ENCODE data around the gene RING1.

RING1 gene

DNA sequence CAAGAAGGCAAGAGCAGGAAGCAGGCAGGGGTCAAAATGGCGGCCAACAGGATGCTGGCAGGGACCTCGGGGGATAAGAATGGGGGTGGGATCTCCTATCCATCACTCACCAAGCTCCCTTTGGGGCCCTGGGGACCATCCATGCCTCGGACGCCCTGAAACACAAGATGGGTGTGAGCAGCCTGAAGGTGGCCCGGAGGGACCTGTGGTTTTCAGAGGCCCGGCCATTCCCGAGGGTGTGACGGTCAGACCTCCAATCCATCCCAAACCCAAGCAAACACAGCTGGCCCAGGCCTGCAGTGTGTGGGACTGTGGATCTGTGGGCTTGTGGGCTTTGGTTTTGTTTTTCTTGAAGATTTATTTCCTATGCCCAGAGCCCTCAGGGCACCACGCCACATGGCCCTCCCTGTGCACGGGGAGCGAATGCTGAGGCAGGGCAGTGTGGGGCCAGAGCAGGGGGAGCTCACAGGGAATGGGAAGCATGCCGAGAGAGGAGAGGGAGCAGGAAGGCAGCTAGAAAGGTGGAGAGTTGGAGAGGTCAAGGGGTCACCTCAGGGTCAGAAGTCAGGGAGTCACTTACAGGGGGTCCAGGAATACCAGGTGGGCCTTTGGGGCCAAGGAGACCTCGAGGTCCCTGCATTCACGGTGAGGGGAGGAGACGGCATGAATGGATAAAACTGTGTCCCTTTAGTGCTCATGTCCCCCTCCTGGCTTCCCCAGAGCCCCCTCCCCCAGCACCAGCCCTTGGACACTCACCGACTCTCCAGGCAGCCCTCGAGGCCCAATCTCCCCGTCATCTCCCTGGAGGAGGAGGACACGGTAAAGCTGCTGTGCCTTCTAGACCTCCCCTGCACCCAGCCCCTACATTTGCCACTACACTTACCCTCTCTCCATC, 30.5 kb upstream of the RING1 start:
- FAIRE-seq = no peak
- TF ChIP-seq POLR2A (IDR thresholded peaks at IDR 0.05; ENCODE audit: low read depth, low read length) = no peak
- no peak for DNase-seq (ENCODE audit: insufficient read length, low spot score)

- DNase-seq (ENCODE audit: insufficient read length, low spot score) (no peak), FAIRE-seq (no peak)
- TF ChIP-seq POLR2A (IDR thresholded peaks at IDR 0.05; ENCODE audit: low read depth, low read length) = no peak
Measured at GRCh38 chr6:33178755-33179475, 29.4 kb upstream of the RING1 start.

DNA sequence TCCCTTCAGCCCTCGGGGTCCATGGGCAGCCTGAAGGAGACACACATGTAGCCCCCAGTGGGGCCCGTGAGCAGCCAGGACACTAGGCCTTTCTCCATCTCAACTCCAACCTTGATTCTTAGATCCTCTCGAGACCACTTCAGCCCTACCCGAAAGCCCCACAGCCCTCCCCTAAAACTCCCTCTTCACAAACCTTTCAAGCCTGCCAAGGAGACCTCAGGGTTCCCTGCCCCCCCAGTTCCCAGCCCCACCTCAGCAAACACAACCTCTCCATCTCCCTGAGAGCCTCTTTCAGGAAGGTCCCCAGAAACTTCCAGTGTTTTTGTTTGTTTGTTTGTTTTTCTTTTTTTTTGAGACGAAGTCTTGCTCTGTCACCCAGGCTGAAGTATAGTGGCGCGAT, 27.2 kb upstream of the RING1 start:
- DNase-seq (ENCODE audit: insufficient read length, low spot score) (no peak), FAIRE-seq (no peak)
- TF ChIP-seq POLR2A (IDR thresholded peaks at IDR 0.05; ENCODE audit: low read depth, low read length) = no peak

DNA sequence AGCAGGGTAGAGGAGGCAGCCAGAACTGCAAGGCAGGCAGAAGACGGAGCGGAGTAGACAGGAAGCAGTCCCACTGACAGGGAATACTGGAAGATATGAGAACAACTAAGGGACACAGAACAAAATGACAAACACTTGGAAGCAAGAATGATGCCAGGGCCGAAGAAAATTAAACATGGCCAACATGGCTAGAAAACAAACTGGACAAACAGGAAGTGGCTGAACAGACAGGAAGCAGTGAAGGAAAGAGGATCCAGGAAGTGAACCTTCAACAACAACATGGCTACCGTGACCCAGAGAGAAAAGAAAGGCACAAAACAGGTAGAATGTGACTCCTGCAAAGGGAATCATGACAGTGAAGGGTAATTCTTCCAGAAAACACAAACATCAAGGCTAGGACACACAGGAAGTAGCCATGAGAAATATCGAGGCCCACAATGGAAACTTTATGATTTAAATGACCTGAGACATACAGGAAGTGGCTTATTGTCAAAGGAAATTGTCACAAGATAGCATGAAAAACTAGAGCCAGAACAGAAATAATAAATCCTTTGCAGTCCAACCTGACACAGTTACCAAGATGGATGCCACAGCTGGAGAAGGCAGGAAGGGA, 25.1 kb upstream of the RING1 start:
- FAIRE-seq (no peak), DNase-seq (ENCODE audit: insufficient read length, low spot score) (no peak)
- no peak for TF ChIP-seq POLR2A (IDR thresholded peaks at IDR 0.05; ENCODE audit: low read depth, low read length)

GRCh38 chr6:33185190-33185589, 23.1 kb upstream of the RING1 start:
- DNase-seq (ENCODE audit: insufficient read length, low spot score) (no peak), FAIRE-seq (no peak)
- no peak for TF ChIP-seq POLR2A (IDR thresholded peaks at IDR 0.05; ENCODE audit: low read depth, low read length)

- FAIRE-seq = no peak
Measured at GRCh38 chr6:33185654-33186187, 22.6 kb upstream of the RING1 start.

DNA sequence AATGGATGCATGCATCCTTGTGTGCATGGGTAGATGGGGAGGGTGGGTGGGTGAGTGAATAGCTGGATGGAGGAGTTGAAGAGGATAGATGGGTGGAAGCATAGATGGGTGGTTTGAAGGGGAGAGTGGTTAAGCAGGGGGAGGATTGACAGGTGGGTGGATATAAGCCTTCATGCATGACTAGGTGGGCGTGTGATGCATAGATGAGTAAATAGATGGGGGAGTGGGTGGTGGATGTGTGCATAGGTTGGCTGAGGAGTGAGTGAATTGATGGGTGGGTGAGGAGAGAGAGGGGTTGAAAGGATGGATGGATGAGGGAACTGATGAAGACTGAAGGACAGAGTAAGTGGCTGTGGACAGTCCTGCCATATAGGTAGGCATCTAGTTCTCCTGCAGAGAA, 20.5 kb upstream of the RING1 start:
- no peak for TF ChIP-seq POLR2A (IDR thresholded peaks at IDR 0.05; ENCODE audit: low read depth, low read length)
- no peak for FAIRE-seq
- DNase-seq (ENCODE audit: insufficient read length, low spot score) = no peak

More at GRCh38 chr6:33185654-33186187, 22.6 kb upstream of the RING1 start:
- no peak for TF ChIP-seq POLR2A (IDR thresholded peaks at IDR 0.05; ENCODE audit: low read depth, low read length)
- DNase-seq (ENCODE audit: insufficient read length, low spot score) = no peak

- FAIRE-seq (no peak), DNase-seq (ENCODE audit: insufficient read length, low spot score) (no peak)
- no peak for TF ChIP-seq POLR2A (IDR thresholded peaks at IDR 0.05; ENCODE audit: low read depth, low read length)
Measured at GRCh38 chr6:33189164-33189563, 19.1 kb upstream of the RING1 start.

- no peak for DNase-seq (ENCODE audit: insufficient read length, low spot score)
- FAIRE-seq = no peak
- TF ChIP-seq POLR2A (IDR thresholded peaks at IDR 0.05; ENCODE audit: low read depth, low read length) = no peak
Measured at GRCh38 chr6:33189625-33190448, 18.5 kb upstream of the RING1 start.

GRCh38 chr6:33190504-33191107, 17.7 kb upstream of the RING1 start:
- FAIRE-seq (no peak), DNase-seq (ENCODE audit: insufficient read length, low spot score) (no peak)
- no peak for TF ChIP-seq POLR2A (IDR thresholded peaks at IDR 0.05; ENCODE audit: low read depth, low read length)

- FAIRE-seq (no peak), DNase-seq (ENCODE audit: insufficient read length, low spot score) (no peak)
- TF ChIP-seq POLR2A (IDR thresholded peaks at IDR 0.05; ENCODE audit: low read depth, low read length) = no peak
Measured at GRCh38 chr6:33191383-33192104, 16.8 kb upstream of the RING1 start.

- no peak for TF ChIP-seq POLR2A (IDR thresholded peaks at IDR 0.05; ENCODE audit: low read depth, low read length)
- no peak for FAIRE-seq
- DNase-seq (ENCODE audit: insufficient read length, low spot score) = no peak
Measured at GRCh38 chr6:33192105-33192646, 16.1 kb upstream of the RING1 start, which contains the start of gene COL11A2. TSS of gene COL11A2 (minus strand) at chr6:33192467. CDS start at chr6:33192240, 227 bp downstream.

All from H54 (cell line).